HUDEP-2 (cell line): ENCODE measurements around the gene RNF220.

ENCODE experiments used
- DNase-seq, 76 experiments: peaks; one replicate each; lab custom pipeline; 2025; ENCODE audit not compliant: unreplicated experiment in 76 of 76; lab: John Stamatoyannopoulos, UW

The RNF220 gene

DNA sequence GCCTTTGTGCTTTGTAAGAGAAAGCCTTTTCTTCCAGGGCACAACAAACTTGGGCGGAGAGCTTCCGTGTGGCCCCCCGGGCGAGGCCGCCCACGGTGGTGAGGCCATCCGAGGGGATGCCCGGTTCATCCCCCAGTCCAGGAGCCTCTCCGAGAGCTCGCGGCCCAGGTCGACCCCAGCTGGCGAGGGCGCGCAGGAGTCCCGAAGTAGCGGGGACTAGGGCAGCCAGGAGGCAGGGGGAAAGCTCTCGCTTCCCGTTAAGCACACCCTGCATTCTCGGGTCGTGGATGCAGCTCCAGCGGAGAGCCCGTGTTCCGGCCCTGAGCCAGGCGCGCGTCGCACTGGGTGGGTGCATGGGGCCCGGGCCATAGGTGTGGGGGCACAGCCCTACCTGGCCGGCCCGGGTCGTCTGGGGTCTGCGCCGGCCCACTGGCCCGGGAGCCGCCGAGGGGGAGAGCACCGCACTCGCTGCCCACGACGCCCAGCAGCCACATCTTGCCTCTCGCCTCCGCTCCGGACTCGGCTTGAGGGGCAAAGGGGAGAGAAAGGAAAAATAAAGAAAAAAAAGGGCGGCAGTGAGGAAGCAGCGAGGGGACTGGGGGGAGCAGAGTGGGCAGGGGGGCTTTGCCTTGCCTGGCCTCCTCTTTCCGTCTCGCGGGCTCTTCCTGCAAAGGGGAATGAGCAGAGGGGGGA lies 1.8 kb downstream of the RNF220 start:
- no peak for DNase-seq

DNA sequence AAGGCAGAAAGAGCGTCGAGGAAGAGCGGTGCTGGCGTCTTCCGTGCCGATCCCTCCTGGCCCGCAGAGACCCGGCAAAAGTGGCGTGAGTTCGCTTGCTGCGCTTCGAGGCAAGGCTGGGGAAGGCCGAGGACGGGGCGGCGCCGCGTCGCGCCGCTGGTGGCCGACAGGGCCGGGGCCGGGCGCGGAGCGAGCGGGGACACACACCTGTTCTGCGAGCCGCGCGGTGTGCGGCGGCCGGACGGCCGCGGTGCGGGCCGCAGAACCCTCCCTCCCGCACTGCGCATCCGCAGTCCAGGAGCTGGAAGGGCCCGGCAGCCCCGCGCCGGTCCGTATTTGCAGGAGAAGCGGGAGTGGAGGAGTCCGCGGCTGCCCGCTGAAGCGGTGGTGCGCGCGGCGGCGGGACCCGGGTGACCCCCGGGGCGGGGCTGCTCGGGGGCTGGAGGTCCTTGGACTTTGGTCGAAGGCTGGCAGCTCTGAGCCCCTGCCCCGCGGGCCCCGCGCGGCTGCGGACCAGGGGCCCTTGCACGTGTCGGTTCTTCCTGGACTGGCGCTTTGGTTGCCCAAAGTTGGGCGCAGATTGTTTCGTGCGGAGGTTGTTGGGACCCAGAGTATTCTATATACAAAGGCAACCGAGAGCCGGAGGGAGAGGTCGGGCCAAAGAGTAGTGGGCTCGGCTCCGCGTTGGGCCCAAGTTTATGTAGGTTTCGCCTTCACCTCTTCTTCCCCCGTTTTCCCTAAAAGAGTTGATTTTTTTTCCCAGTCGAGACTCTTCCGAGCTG lies 2.6 kb downstream of the RNF220 start:
- no peak for DNase-seq

DNA sequence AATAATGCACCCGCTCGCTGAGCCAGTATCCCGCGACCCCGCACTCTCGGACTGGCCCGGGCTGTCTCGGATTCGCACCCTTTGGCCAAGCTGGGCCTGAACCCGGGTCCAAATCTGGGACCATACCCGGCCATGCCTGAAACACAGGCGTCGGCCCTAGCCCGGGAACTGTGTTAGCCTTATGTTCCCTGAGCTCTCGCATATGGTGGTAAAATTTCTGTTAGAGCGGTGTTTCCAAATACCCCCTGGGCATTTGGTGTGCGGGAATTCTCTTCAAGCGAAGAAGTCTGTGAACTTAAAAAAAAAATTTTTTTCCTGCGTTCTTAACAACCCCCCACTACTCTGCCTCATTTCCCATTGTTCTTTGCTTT lies 3.1 kb downstream of the RNF220 start:
- DNase-seq, result no peak

- DNase-seq, result no peak
Observed at GRCh38 chr1:44408632-44409602, 3.9 kb downstream of the RNF220 start.

GRCh38 chr1:44409757-44410156 lies 4.7 kb downstream of the RNF220 start:
- DNase-seq, result no peak

DNA sequence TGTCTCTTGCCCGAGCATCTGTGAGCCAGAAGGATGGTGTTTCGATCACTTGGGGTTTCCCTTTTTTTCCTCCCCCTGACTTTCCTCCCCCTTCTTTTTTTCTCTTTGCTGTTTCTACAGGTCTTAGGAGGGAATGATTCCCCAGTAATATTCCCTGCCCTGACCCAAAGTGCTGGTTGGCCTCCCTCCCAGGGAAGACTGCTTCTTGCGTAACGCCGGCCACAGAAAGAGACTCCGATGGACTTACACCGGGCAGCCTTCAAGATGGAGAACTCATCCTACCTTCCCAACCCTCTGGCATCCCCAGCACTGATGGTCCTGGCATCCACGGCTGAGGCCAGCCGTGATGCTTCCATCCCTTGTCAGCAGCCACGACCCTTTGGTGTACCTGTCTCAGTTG lies 6.8 kb downstream of the RNF220 start:
- no peak for DNase-seq

- DNase-seq, result no peak
Observed at GRCh38 chr1:44412601-44413000, 7.5 kb downstream of the RNF220 start.

DNA sequence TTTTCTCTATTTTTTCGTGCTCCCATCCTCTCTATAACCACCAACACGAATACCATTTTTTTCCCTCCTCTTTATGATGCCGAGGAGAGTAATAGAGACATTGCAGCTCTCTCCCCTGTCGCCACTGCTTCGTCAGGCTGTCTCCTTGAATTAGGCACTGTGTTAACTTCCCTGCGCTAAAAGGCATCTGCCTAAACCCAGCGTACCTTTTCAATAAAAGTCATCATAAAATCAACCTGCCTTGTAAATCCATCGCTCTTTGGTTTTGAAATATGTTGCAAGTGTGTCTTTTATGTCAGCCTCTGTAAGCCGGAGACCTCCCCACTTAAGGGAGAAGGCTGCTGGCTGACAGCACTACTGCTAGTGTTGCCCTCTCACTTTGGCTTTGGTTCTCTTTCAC lies 8.7 kb downstream of the RNF220 start:
- no peak for DNase-seq

DNA sequence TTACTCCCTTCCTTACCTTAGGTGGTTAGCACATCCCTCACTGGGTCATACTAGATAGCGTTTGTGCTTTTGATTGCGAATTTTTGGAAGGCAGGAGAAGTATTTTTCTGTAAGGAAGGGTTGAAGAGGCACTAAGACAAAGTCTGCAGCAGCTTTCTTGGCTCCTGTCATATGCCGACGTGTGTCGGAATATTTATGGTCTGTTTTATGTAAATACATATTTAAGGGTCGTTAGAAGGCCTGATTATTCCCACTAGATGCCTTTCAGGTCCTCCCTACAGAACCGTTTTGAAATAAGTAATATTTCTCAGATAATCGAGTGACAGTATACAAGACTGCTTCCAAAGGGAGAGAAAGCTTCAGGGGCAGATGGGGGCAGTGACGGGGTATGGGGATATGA lies 10.0 kb downstream of the RNF220 start:
- DNase-seq, result no peak

DNA sequence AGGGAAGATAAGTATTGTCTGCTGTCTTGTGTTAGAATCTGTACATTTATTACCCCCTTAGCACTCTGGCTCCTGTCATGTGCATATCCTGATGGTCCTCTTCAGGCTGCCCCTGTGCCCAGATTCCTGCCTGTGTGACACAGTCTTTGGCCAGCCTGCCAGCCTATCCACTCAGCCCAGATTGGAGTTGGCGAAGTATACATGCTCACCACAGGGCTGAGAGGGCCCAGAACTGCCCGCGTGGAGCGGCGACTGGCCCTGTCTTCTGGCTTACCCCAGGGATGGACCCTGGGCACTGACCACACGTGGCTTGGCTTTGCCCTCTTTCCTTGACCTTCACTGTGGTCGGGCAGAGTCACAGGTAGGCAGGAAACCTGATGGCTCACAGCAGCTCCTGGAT lies 11.4 kb downstream of the RNF220 start:
- no peak for DNase-seq

GRCh38 chr1:44417351-44418021 lies 12.4 kb downstream of the RNF220 start:
- no peak for DNase-seq

DNA sequence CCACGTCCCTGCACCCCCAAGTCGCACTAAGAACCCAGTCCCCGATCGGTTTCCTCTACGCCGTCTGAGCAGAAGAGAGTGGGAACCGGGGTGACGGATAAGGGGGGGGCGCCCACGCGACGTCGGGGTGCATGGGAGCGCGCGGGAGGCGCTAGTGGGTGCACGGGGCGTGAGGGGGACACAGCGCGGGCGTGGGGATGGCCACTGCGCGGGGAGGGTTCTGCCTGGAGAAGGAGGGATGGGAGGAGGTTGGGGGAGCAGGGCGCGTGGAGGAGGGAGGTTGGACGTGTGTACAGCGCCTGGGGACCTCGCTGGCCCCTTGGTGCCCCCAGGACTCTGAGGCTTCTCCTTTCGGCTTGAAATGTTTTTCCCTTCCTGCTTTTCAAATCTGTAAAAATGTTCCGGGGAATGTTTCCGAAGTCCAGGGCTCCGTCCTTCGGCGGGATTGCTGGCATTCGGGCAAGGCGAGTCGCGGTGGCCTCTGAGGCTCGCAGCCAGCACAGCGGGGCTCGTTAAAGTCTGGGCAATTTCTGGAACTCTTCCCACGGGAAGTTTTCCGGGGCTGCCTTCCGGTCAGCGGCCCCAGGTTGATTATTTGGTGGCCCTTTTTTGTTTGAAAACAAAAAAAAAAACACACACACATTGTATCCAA lies 13.1 kb downstream of the RNF220 start:
- no peak for DNase-seq

GRCh38 chr1:44419901-44420300 lies 14.8 kb downstream of the RNF220 start:
- no peak for DNase-seq

DNA sequence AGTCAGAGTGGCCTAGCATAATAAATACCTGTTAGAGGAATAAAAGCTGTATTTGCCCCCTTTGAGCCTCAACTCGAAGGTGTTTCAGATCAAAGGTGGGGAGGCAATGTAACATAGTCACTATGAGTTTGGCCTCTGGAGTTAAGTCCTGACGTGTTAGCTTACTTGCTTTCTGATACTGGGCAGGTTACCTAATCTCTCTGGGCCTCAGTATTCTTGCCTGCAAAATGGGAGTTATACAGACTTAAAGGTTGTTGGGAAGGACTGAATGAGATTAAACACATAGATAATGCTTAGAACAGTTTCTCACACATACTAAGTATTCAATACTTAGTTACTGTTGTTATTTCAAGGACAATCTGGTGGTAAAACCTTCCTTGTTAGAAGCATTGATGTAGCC lies 15.5 kb downstream of the RNF220 start:
- no peak for DNase-seq

DNA sequence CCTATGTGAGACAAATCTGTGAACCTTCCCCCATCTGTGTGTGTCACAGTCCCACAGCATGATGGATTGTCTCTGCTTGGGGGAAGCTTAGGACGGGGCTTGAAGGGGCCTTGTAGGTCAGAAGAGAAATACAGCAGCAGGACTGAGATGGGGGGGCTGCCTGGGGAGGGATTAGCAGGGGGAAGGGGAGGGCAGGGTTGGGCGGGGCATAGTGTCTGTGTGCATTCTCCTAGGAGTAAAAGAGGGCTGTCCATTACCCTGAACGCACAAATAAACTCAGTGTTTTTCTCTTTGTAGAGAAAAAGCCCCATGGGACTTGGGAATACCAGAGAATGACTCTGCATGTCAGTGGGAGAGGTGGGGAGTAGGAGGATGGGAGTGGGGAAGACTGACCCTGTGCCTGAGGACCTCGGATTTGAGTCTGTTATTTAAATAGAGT lies 16.4 kb downstream of the RNF220 start:
- no peak for DNase-seq

DNA sequence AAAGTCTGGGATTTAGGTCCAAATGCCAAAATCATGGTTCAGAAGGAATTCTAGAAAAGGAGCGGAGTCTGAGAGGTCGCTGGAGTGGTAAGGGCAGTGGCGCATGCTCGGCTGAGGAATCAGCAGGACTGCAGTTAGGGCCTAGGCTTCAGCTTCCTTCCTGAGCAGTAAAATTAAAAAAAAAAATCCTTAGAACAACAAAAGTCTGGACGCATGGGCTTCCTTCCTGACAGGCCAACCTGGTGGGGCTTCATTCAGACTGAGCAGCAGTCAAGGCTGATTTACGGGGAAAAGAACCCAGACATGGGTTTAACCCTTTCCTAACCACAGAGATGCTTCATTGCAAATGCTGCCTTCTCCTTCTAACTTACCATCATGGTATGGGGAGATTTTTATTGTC lies 17.1 kb downstream of the RNF220 start:
- DNase-seq, result no peak

GRCh38 chr1:44423591-44424537 lies 18.8 kb downstream of the RNF220 start:
- DNase-seq, result peak in 50 of 76 experiments; percentile 4 to 71 (median 30)

GRCh38 chr1:44424747-44425146 lies 19.7 kb downstream of the RNF220 start:
- no peak for DNase-seq
